K562 (cell line): ENCODE data around the gene PA2G4. TPM values are rescaled to one million over a fixed set of nuclear protein-coding genes. Genes with fewer than 3 reads are reported as not detected.

Experiments
- CHD1 ChIP-seq: fragments of 200-600 bp; sonication (generic); IDR thresholded peaks from one replicate; pipeline ENCODE4 v1.6.1; 2012; ENCODE audit warnings: mild to moderate bottlenecking, moderate library complexity, low read length, inconsistent platforms
- CTBP1 ChIP-seq: fragments of 450-650 bp; IDR thresholded peaks from 2 replicates; pipeline ENCODE4 v1.6.1; 2016; ENCODE audit warnings: borderline replicate concordance
- HEY1 ChIP-seq: fragments of 250-450 bp; sonication (Bioruptor Pico); IDR thresholded peaks from 2 replicates; pipeline ENCODE4 v1.5.0; 2020; ENCODE audit warnings: mild to moderate bottlenecking, moderate library complexity, borderline replicate concordance
- KLF6 ChIP-seq: fragments of 250-450 bp; sonication (Bioruptor Pico); IDR thresholded peaks from 2 replicates; pipeline ENCODE4 v1.4.0; 2020; ENCODE audit warnings: mild to moderate bottlenecking, moderate library complexity, borderline replicate concordance
- LARP7 ChIP-seq: fragments of 450-650 bp; IDR thresholded peaks from 2 replicates; pipeline ENCODE4 v1.6.1; 2016
- MAFG ChIP-seq: fragments of 450-650 bp; conservative IDR thresholded peaks from 2 replicates; pipeline ENCODE4 v1.6.1; 2016; ENCODE audit warnings: missing genetic modification characterization, missing compliant biosample characterization
- PPARD ChIP-seq: fragments of 250-450 bp; sonication (Bioruptor Pico); IDR thresholded peaks from 2 replicates; pipeline ENCODE4 v1.8.0; 2022; ENCODE audit warnings: inconsistent platforms, mild to moderate bottlenecking, moderate library complexity
- PRPF4 ChIP-seq: fragments of 200-400 bp; formaldehyde crosslinking; IDR thresholded peaks from one replicate; pipeline ENCODE4 v1.6.1; 2017; ENCODE audit warnings: low read length, low read depth, mild to moderate bottlenecking; ENCODE audit not compliant: insufficient read depth, poor library complexity, severe bottlenecking
- TEAD1 ChIP-seq, 2 experiments: fragments of 450-650 bp in 1 of 2; sonication (generic) in 1 of 2; formaldehyde crosslinking; IDR thresholded peaks; 2 replicates each; pipeline versions ENCODE4 v1.4.0 to v1.8.0; 2020 to 2022; ENCODE audit warnings: mild to moderate bottlenecking in 2 of 2, missing genetic modification reagents in 1 of 2
- YY1 ChIP-seq, 3 experiments: IDR thresholded peaks; 2 replicates each; pipeline ENCODE4 v1.6.1; 2011; ENCODE audit warnings: low read length in 2 of 3, mild to moderate bottlenecking in 2 of 3, moderate library complexity in 2 of 3, borderline replicate concordance in 1 of 3, control low read depth in 1 of 3, low read depth in 1 of 3; ENCODE audit not compliant: insufficient read depth in 3 of 3, insufficient replicate concordance in 2 of 3, control insufficient read depth in 1 of 3, insufficient read length in 1 of 3; ENCODE audit errors: extremely low read depth in 1 of 3
- ZBTB7A ChIP-seq: IDR thresholded peaks from 2 replicates; pipeline ENCODE4 v1.6.1; 2011; ENCODE audit warnings: low read depth, mild to moderate bottlenecking, low read length, moderate library complexity, borderline replicate concordance; ENCODE audit not compliant: control insufficient read depth
- ZKSCAN1 ChIP-seq: fragments of 150-350 bp; IDR thresholded peaks from 2 replicates; pipeline ENCODE4 v1.6.1; 2016; ENCODE audit warnings: low read depth, low read length
- ZNF311 ChIP-seq: fragments of 250-450 bp; sonication (Bioruptor Pico); IDR thresholded peaks from 2 replicates; pipeline ENCODE4 v1.4.0; 2020; ENCODE audit warnings: mild to moderate bottlenecking, moderate library complexity
- ZNF589 ChIP-seq: fragments of 200-800 bp; sonication (Bioruptor generic); IDR thresholded peaks from 2 replicates; pipeline ENCODE4 v1.6.1; 2016; ENCODE audit warnings: low read depth, missing genetic modification characterization, missing compliant biosample characterization
- polyA plus RNA-seq, 8 experiments: library from polyadenylated mRNA; depleted of rRNA in 4 of 8; stranded (reverse) in 5 of 8; unstranded in 3 of 8; fragments of >200 nt; fragmentation: Nextera tagmentation in 2 of 8; fragmentation: Illumina TruSeq in 1 of 8; extraction: Ambion mirVana in 2 of 8; extraction: Trizol in 1 of 8; gene quantifications; 2 replicates each; pipeline versions ENCODE4 v1.2.1 to v1.2.3, GENCODE V29; 2011 to 2014; ENCODE audit warnings: inconsistent platforms in 1 of 8, missing spikeins in 1 of 8
- total RNA-seq, 7 experiments: library from RNA; depleted of rRNA in 6 of 7; stranded (reverse); fragments of >200 nt in 6 of 7; fragmentation: Illumina TruSeq in 2 of 7; extraction: Trizol in 2 of 7; gene quantifications; 2 replicates each; pipeline versions ENCODE4 v1.2.1 to v1.2.3, GENCODE V29; 2011 to 2021; ENCODE audit warnings: low replicate concordance in 1 of 7
- TF ChIP-seq, protein P1 (sequence below): fragments of 250-450 bp; sonication (Bioruptor Pico); IDR thresholded peaks from 2 replicates; pipeline ENCODE4 v1.8.0; 2022; ENCODE audit warnings: moderate library complexity, mild to moderate bottlenecking, inconsistent platforms
- TF ChIP-seq, protein P2 (sequence below): fragments of 450-650 bp; formaldehyde crosslinking; IDR thresholded peaks from 2 replicates; pipeline ENCODE4 v1.4.0; 2022; ENCODE audit warnings: missing genetic modification characterization
- TF ChIP-seq, protein P3 (sequence below), 3 experiments: fragments of 200-800 bp in 1 of 3; sonication (Bioruptor generic) in 1 of 3; sonication (generic) in 1 of 3; formaldehyde crosslinking in 1 of 3; IDR thresholded peaks; 2 replicates each; pipeline versions ENCODE4 v1.6.1 to v1.8.0; 2016 to 2022; ENCODE audit warnings: mild to moderate bottlenecking in 2 of 3, missing compliant biosample characterization in 2 of 3, missing genetic modification characterization in 2 of 3, missing genetic modification reagents in 1 of 3
- TF ChIP-seq, protein P4 (sequence below), 2 experiments: fragments of 450-650 bp in 1 of 2; IDR thresholded peaks; 2 replicates each; pipeline ENCODE4 v1.6.1; 2011 to 2017; ENCODE audit warnings: low read depth in 2 of 2, antibody characterized with exemption in 1 of 2, borderline replicate concordance in 1 of 2, low read length in 1 of 2, mild to moderate bottlenecking in 1 of 2, mixed read lengths in 1 of 2; ENCODE audit not compliant: control insufficient read depth in 1 of 2

PA2G4 gene
- total and polyA plus RNA-seq, 9 of the 15 experiments (the other 6 are each of a cell fraction or from before 2014, with no cell fraction given) = 230 to 925 (median 638) TPM

DNA sequence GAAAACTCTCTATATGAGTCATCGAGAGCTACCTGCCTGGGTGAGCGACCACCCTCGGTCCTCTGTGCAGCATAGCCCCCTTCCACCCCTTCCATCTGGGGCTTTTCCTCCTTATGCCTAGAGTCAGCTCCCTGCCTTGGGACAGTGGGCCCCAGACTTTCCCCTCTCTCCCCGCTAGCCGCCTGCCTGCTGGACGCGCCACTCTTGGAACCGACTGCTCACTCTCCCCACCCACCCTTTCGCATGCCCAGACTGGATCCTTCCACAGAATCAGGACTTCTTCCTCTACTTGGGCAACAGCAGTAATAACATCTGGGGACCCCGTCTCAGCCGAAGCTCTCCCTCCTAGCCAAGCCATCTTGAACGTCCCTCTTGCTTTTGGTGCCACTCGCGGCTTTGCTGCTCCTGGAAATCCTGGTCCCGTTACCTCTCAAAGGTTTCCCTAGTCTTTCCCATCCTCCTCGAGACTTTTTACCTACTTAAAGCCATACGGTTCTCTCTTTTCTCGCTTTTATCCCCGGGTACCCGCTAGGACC lies 24.4 kb downstream of the PA2G4 start (continued):
- TF ChIP-seq LARP7 = no peak
- TF ChIP-seq CHD1 = peak; percentile 94
- TF ChIP-seq HEY1 = no peak
- no peak for TF ChIP-seq KLF6
- no peak for TF ChIP-seq CTBP1
- TF ChIP-seq, protein P1, sequence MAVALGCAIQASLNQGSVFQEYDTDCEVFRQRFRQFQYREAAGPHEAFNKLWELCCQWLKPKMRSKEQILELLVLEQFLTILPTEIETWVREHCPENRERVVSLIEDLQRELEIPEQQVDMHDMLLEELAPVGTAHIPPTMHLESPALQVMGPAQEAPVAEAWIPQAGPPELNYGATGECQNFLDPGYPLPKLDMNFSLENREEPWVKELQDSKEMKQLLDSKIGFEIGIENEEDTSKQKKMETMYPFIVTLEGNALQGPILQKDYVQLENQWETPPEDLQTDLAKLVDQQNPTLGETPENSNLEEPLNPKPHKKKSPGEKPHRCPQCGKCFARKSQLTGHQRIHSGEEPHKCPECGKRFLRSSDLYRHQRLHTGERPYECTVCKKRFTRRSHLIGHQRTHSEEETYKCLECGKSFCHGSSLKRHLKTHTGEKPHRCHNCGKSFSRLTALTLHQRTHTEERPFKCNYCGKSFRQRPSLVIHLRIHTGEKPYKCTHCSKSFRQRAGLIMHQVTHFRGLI = no peak
- TF ChIP-seq PPARD (CRISPR knock-in tag) = no peak
- TF ChIP-seq YY1 (IDR thresholded peaks at IDR 0.05; ENCODE audit: borderline replicate concordance in 1 of 3, control insufficient read depth in 1 of 3, extremely low read depth in 1 of 3, insufficient read depth in 3 of 3, insufficient read length in 1 of 3, insufficient replicate concordance in 2 of 3, low read depth in 1 of 3, low read length in 2 of 3) = no peak
- peak; percentile 53; the same call in 1 of the 2 replicates for TF ChIP-seq ZBTB7A
- no peak for TF ChIP-seq TEAD1 (CRISPR knock-in tag; IDR thresholded peaks at IDR 0.05)
- TF ChIP-seq ZNF589 (CRISPR knock-in tag) = no peak
- TF ChIP-seq PRPF4 = no peak
- TF ChIP-seq, protein P2, sequence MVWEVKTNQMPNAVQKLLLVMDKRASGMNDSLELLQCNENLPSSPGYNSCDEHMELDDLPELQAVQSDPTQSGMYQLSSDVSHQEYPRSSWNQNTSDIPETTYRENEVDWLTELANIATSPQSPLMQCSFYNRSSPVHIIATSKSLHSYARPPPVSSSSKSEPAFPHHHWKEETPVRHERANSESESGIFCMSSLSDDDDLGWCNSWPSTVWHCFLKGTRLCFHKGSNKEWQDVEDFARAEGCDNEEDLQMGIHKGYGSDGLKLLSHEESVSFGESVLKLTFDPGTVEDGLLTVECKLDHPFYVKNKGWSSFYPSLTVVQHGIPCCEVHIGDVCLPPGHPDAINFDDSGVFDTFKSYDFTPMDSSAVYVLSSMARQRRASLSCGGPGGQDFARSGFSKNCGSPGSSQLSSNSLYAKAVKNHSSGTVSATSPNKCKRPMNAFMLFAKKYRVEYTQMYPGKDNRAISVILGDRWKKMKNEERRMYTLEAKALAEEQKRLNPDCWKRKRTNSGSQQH = 0 out of 2 replicates have a peak, but pooled peaks have one; percentile 7
- no peak for TF ChIP-seq MAFG (tag)
- TF ChIP-seq ZKSCAN1 = no peak
- TF ChIP-seq, protein P3, sequence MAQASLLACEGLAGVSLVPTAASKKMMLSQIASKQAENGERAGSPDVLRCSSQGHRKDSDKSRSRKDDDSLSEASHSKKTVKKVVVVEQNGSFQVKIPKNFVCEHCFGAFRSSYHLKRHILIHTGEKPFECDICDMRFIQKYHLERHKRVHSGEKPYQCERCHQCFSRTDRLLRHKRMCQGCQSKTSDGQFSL (CRISPR knock-in tag; IDR thresholded peaks at IDR 0.05) = no peak
- TF ChIP-seq, protein P3 (tag; IDR thresholded peaks at IDR 0.05) = no peak
- TF ChIP-seq ZNF311 (CRISPR knock-in tag) = no peak
- TF ChIP-seq, protein P4, sequence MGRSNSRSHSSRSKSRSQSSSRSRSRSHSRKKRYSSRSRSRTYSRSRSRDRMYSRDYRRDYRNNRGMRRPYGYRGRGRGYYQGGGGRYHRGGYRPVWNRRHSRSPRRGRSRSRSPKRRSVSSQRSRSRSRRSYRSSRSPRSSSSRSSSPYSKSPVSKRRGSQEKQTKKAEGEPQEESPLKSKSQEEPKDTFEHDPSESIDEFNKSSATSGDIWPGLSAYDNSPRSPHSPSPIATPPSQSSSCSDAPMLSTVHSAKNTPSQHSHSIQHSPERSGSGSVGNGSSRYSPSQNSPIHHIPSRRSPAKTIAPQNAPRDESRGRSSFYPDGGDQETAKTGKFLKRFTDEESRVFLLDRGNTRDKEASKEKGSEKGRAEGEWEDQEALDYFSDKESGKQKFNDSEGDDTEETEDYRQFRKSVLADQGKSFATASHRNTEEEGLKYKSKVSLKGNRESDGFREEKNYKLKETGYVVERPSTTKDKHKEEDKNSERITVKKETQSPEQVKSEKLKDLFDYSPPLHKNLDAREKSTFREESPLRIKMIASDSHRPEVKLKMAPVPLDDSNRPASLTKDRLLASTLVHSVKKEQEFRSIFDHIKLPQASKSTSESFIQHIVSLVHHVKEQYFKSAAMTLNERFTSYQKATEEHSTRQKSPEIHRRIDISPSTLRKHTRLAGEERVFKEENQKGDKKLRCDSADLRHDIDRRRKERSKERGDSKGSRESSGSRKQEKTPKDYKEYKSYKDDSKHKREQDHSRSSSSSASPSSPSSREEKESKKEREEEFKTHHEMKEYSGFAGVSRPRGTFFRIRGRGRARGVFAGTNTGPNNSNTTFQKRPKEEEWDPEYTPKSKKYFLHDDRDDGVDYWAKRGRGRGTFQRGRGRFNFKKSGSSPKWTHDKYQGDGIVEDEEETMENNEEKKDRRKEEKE (IDR thresholded peaks at IDR 0.05; ENCODE audit: borderline replicate concordance in 1 of 2, control insufficient read depth in 1 of 2, low read depth in 2 of 2, low read length in 1 of 2) = no peak
